ENCODE results near the gene TNNT3. TPM values are rescaled to one million over a fixed set of nuclear protein-coding genes. Genes with fewer than 3 reads are reported as not detected.

Gene TNNT3
- total and polyA plus RNA-seq, 2 experiments from 2014 or later = not detected

DNA sequence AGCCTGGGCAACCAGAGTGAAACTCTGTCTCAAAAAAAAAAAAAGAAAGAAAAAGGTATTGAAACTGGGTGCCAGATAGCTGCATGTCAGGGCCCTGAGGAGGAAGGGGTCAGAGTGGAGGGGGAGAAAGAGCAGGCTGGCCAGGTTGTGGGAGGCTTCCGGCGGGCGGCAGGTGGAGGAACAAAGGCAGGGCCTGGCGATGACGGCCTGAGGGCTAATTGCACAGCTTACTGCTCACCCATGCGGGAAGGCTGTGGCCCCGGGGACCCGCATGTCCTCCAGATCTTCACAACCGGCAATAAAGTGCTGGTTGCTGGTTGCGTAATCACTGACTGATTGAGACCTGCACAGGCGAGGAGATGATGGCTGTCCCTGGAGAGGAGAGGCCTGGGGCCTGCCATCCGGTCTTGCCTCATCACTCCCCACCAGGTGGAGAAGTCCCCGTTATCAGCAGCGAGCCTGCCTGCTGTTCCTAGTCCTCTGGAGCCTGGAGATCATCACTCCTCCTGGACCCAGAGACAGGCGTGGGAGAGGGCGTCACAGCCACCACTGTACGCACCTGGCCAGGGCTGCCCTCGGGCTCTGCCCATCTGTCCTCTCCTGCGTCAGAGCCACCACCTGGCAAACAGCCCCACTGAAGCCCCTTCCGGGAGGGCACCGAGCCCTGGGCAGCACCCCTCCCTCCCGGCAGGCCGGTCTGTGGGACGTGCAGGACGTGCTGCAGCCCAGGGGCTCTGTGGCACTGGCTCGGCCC lies 59.4 kb downstream of the TNNT3 start:
- in situ Hi-C loops (cut with MboI) = no loop called here
- Histone ChIP-seq H3F3A (ENCODE audit: insufficient read depth) (no peaks in the 10 kb centered on the region), H3K27me3 (replicated peaks; ENCODE audit: insufficient read depth) (no peaks in the 10 kb centered on the region), H3K4me1 (ENCODE audit: insufficient read depth) (no peaks in the 10 kb centered on the region), H3K27ac (no peak overlapping the region), H3K4me2 (ENCODE audit: unreplicated experiment) (no peak overlapping the region), H3K9me3 (ENCODE audit: low read depth) (no peaks in the 10 kb centered on the region), H4K20me1 (ENCODE audit: insufficient read depth) (no peaks in the 10 kb centered on the region), H3K36me3 (ENCODE audit: low read depth) (no peaks in the 10 kb centered on the region), H3K9me2 (ENCODE audit: insufficient read depth) (no peaks in the 10 kb centered on the region), H3K9ac (no peak overlapping the region), H3K79me2 (ENCODE audit: insufficient read depth) (no peaks in the 10 kb centered on the region), H2AFZ (no peak overlapping the region), H3K4me3 (no peak overlapping the region)
- no peak for DNase-seq
- TF ChIP-seq EZH2phosphoT487 (IDR thresholded peaks at IDR 0.05; ENCODE audit: insufficient read depth, low read depth) = no peak
- TF ChIP-seq EZH2 (IDR thresholded peaks at IDR 0.05; ENCODE audit: insufficient read depth, poor library complexity, severe bottlenecking) = no peak
- 40% methylated on average over 4 of the region's 26 CpGs; no CpG with 5 or more reads in 1 of the 2 experiments for WGBS, 2 experiments (ENCODE audit: low coverage in 1 of 2, low lambda C conversion rate in 2 of 2, missing lambda C conversion rate in 2 of 2)

DNA sequence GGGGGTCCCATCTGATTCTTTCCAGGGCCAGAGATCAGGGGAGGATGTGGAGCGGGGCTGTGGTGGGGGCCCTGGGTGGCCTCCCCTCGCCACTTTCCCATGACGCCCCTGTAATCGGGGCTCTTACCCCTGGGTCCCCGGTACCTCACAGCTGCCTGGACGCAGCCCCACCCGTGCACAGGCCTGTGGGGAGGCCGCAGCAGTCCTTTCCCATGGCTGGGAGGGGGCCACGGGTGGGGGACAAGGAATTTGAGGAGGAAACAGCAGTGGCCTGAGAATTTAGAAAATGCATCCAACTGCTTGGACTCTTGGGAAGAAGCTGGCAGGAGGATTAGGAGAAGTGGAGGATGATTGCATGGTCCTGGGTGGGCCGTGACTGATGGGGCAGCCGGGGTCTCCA lies 60.1 kb downstream of the TNNT3 start:
- Histone ChIP-seq H3K4me2 (ENCODE audit: unreplicated experiment) (no peak overlapping the region), H3K9ac (no peak overlapping the region), H3K9me3 (ENCODE audit: low read depth) (no peaks in the 10 kb centered on the region), H3K27ac (no peak overlapping the region), H3K36me3 (ENCODE audit: low read depth) (no peaks in the 10 kb centered on the region), H3K4me3 (no peak overlapping the region), H3K79me2 (ENCODE audit: insufficient read depth) (no peaks in the 10 kb centered on the region), H3K4me1 (ENCODE audit: insufficient read depth) (no peaks in the 10 kb centered on the region), H2AFZ (no peak overlapping the region), H3K9me2 (ENCODE audit: insufficient read depth) (no peaks in the 10 kb centered on the region), H3K27me3 (replicated peaks; ENCODE audit: insufficient read depth) (no peaks in the 10 kb centered on the region), H3F3A (ENCODE audit: insufficient read depth) (no peaks in the 10 kb centered on the region), H4K20me1 (ENCODE audit: insufficient read depth) (no peaks in the 10 kb centered on the region)
- no peak for DNase-seq
- no CpG with 5 or more reads among the region's 11 CpGs for WGBS, 2 experiments (ENCODE audit: low coverage in 1 of 2, low lambda C conversion rate in 2 of 2, missing lambda C conversion rate in 2 of 2)
- TF ChIP-seq EZH2phosphoT487 (IDR thresholded peaks at IDR 0.05; ENCODE audit: insufficient read depth, low read depth) = no peak
- TF ChIP-seq EZH2 (IDR thresholded peaks at IDR 0.05; ENCODE audit: insufficient read depth, poor library complexity, severe bottlenecking) = no peak
- in situ Hi-C loops (cut with MboI) = no loop called here

- no CpG with 5 or more reads among the region's 26 CpGs for WGBS, 2 experiments (ENCODE audit: low coverage in 1 of 2, low lambda C conversion rate in 2 of 2, missing lambda C conversion rate in 2 of 2)
- Histone ChIP-seq H2AFZ (no peak overlapping the region), H3K9me3 (ENCODE audit: low read depth) (no peaks in the 10 kb centered on the region), H3K4me1 (ENCODE audit: insufficient read depth) (no peaks in the 10 kb centered on the region), H3K9me2 (ENCODE audit: insufficient read depth) (no peaks in the 10 kb centered on the region), H3K4me3 (no peak overlapping the region), H3F3A (ENCODE audit: insufficient read depth) (no peaks in the 10 kb centered on the region), H3K36me3 (ENCODE audit: low read depth) (no peaks in the 10 kb centered on the region), H3K4me2 (ENCODE audit: unreplicated experiment) (no peak overlapping the region), H3K27ac (no peak overlapping the region), H4K20me1 (ENCODE audit: insufficient read depth) (no peaks in the 10 kb centered on the region), H3K9ac (no peak overlapping the region), H3K79me2 (ENCODE audit: insufficient read depth) (no peaks in the 10 kb centered on the region), H3K27me3 (replicated peaks; ENCODE audit: insufficient read depth) (no peaks in the 10 kb centered on the region)
- in situ Hi-C loops (cut with MboI) = no loop called here
- TF ChIP-seq EZH2 (IDR thresholded peaks at IDR 0.05; ENCODE audit: insufficient read depth, poor library complexity, severe bottlenecking) (no peak), EZH2phosphoT487 (IDR thresholded peaks at IDR 0.05; ENCODE audit: insufficient read depth, low read depth) (no peak)
- DNase-seq = no peak
Measured at GRCh38 chr11:1982873-1983600, 63.5 kb downstream of the TNNT3 start.

- Histone ChIP-seq H3K27me3 (replicated peaks; ENCODE audit: insufficient read depth) (no peaks in the 10 kb centered on the region), H3K4me3 (no peak overlapping the region), H3K4me2 (ENCODE audit: unreplicated experiment) (no peak overlapping the region), H3K4me1 (ENCODE audit: insufficient read depth) (no peaks in the 10 kb centered on the region), H3K79me2 (ENCODE audit: insufficient read depth) (no peaks in the 10 kb centered on the region), H3F3A (ENCODE audit: insufficient read depth) (no peaks in the 10 kb centered on the region), H3K9me2 (ENCODE audit: insufficient read depth) (no peaks in the 10 kb centered on the region), H3K9ac (no peak overlapping the region), H3K36me3 (ENCODE audit: low read depth) (no peaks in the 10 kb centered on the region), H3K27ac (no peak overlapping the region), H2AFZ (no peak overlapping the region), H4K20me1 (ENCODE audit: insufficient read depth) (no peaks in the 10 kb centered on the region), H3K9me3 (ENCODE audit: low read depth) (no peaks in the 10 kb centered on the region)
- WGBS, 2 experiments (ENCODE audit: low coverage in 1 of 2, low lambda C conversion rate in 2 of 2, missing lambda C conversion rate in 2 of 2) = 88% methylated on average over 3 of the region's 12 CpGs; no CpG with 5 or more reads in 1 of the 2 experiments
- no peak for DNase-seq
- TF ChIP-seq EZH2phosphoT487 (IDR thresholded peaks at IDR 0.05; ENCODE audit: insufficient read depth, low read depth) = no peak
- no peak for TF ChIP-seq EZH2 (IDR thresholded peaks at IDR 0.05; ENCODE audit: insufficient read depth, poor library complexity, severe bottlenecking)
- in situ Hi-C loops (cut with MboI) = no loop called here
Measured at GRCh38 chr11:1983601-1983961, 64.1 kb downstream of the TNNT3 start.
